ENCODE measurements around the gene KIAA0753. TPM values are rescaled to one million over a fixed set of nuclear protein-coding genes. Genes with fewer than 3 reads are reported as not detected.

KIAA0753 gene
- total and polyA plus RNA-seq, 2 of the 8 experiments (the other 6 are each of a cell fraction or from before 2014, with no cell fraction given) = 5.0 to 27.1 TPM

- FAIRE-seq = no peak
- no peak overlapping the region for H2BK15ac ChIP-seq (ENCODE audit: low read length)
- H2BK5ac ChIP-seq (ENCODE audit: low read depth, low read length) = no peak overlapping the region
- H3K4me2 ChIP-seq (ENCODE audit: insufficient read depth in 1 of 2, low read depth in 2 of 2, low read length in 2 of 2) = peak overlapping the region; percentile 72 to 83
- TF ChIP-seq SUZ12 (IDR thresholded peaks at IDR 0.05; ENCODE audit: low read length) = peak; percentile 47
- no peak for TF ChIP-seq NRF1 (IDR thresholded peaks at IDR 0.05; ENCODE audit: low read depth, low read length)
- TF ChIP-seq KDM1A (IDR thresholded peaks at IDR 0.05; ENCODE audit: borderline replicate concordance, low read length) = no peak
- no peak overlapping the region for H4K8ac ChIP-seq (ENCODE audit: extremely low read depth, insufficient read depth, low read length)
- no peak overlapping the region for H2AK5ac ChIP-seq (ENCODE audit: low read depth, low read length)
- H3K9ac ChIP-seq (replicated peaks in 1 of 4; ENCODE audit: extremely low read depth in 1 of 4, low read depth in 3 of 4, low read length in 3 of 4) = no peak overlapping the region
- no peak overlapping the region; the same call in 1 of the 2 replicates for H3K18ac ChIP-seq (ENCODE audit: extremely low read depth, low read length)
- H3K14ac ChIP-seq (ENCODE audit: insufficient read length) = no peak overlapping the region
- WGBS, 2 experiments (ENCODE audit: extremely low coverage in 1 of 2, insufficient coverage in 1 of 2, insufficient read length in 1 of 2, insufficient replicate concordance in 2 of 2, low coverage in 1 of 2, low lambda C conversion rate in 2 of 2, missing lambda C conversion rate in 1 of 2) = 43% methylated on average over 9 of the region's 9 CpGs; no CpG with 5 or more reads in 1 of the 2 experiments
- DNase-seq (ENCODE audit: low read depth in 1 of 2, low spot score in 2 of 2) = no peak
- peak overlapping the region; percentile 54 to 76 (median 64); a peak in 6 of 8 replicates for H3K4me3 ChIP-seq (ENCODE audit: extremely low read depth in 1 of 4, insufficient read depth in 2 of 4, low read depth in 3 of 4, low read length in 4 of 4)
- H3K79me2 ChIP-seq (ENCODE audit: control insufficient read depth in 1 of 2, insufficient read depth in 2 of 2, low read length in 2 of 2) = no peaks in the 10 kb centered on the region
- no peaks in the 10 kb centered on the region for H3K9me3 ChIP-seq (ENCODE audit: insufficient read depth in 2 of 2, low read depth in 1 of 2, low read length in 1 of 2)
- H4K5ac ChIP-seq (ENCODE audit: insufficient read length, low read depth, low read length) = no peak overlapping the region
- no peak overlapping the region for H3K27ac ChIP-seq (ENCODE audit: low read depth, low read length)
- H3K4me1 ChIP-seq (replicated peaks in 1 of 4; ENCODE audit: control insufficient read depth in 3 of 4, insufficient read depth in 4 of 4, low read length in 3 of 4) = peaks cover 4 to 13% (median 10%) of the 10 kb centered on the region in 4 experiments
- H2BK120ac ChIP-seq (replicated peaks; ENCODE audit: low read depth, low read length) = no peak overlapping the region
- H4K91ac ChIP-seq (replicated peaks; ENCODE audit: insufficient read length, low read length) = no peak overlapping the region
- H3K27me3 ChIP-seq (replicated peaks in 1 of 4; ENCODE audit: control insufficient read depth in 3 of 4, extremely low read depth in 1 of 4, insufficient read depth in 3 of 4, low read length in 3 of 4) = peaks cover 14 to 42% (median 36%) of the 10 kb centered on the region in 4 experiments
- no peaks in the 10 kb centered on the region for H3K79me1 ChIP-seq (ENCODE audit: low read depth, low read length)
- no peaks in the 10 kb centered on the region for H3K36me3 ChIP-seq (ENCODE audit: control insufficient read depth in 2 of 4, insufficient read depth in 4 of 4, low read length in 3 of 4)
- H2AFZ ChIP-seq (ENCODE audit: low read length) = no peak overlapping the region
- POLR2A ChIA-PET (ENCODE audit: partially characterized antibody) = interaction anchor here (0.6 to 1.4 kb wide), 2 partner anchors 11 to 183 kb away, joined by 3 to 5 read pairs; no protein-coding TSS in a partner anchor
- H2BK20ac ChIP-seq (ENCODE audit: low read length) = no peak overlapping the region
- CTCF ChIA-PET (ENCODE audit: partially characterized antibody) = interaction anchor here (0.7 to 1.3 kb wide), 2 partner anchors 8 to 22 kb away, joined by 3 to 4 read pairs; no protein-coding TSS in a partner anchor
- H2BK12ac ChIP-seq (ENCODE audit: low read depth, low read length) = no peak overlapping the region
- H4K20me1 ChIP-seq (replicated peaks in 1 of 2; ENCODE audit: control insufficient read depth in 1 of 2, insufficient read depth in 2 of 2, low read length in 2 of 2) = peaks cover 0 to 5% of the 10 kb centered on the region in 2 experiments
- no peak overlapping the region for H3K23ac ChIP-seq (ENCODE audit: insufficient read length)
- H3K56ac ChIP-seq (replicated peaks; ENCODE audit: insufficient read length, low read depth, low read length) = no peak overlapping the region
- peaks cover 14% of the 10 kb centered on the region; the same call in 1 of the 2 replicates for H3K23me2 ChIP-seq (ENCODE audit: low read depth, low read length)
- H3K4ac ChIP-seq (replicated peaks; ENCODE audit: insufficient read length, low read depth, low read length) = no peak overlapping the region
Measured at GRCh38 chr17:6557040-6557438, 83.5 kb downstream of the KIAA0753 start.
